ENCODE measurements around the gene ZFYVE21. TPM values are rescaled to one million over a fixed set of nuclear protein-coding genes. Genes with fewer than 3 reads are reported as not detected.

The ZFYVE21 gene
- total and polyA plus RNA-seq, 8 donors, result 13.7 to 32.6 (median 17.3) TPM

- Histone ChIP-seq H3K36me3 (peaks cover 0 to 8% (median 0%) of the 10 kb centered on the region in 3 donors), H3K27ac (no peak overlapping the region), H3K4me1 (peaks cover 0 to 10% (median 3%) of the 10 kb centered on the region in 3 donors), H3K4me3 (no peak overlapping the region), H3K27me3 (no peaks in the 10 kb centered on the region), H3K9me3 (no peaks in the 10 kb centered on the region)
- FAIRE-seq (no peak), DNase-seq (peak in 2 of 6 donors; percentile 15 to 55), ATAC-seq (no peak)
- intact Hi-C loops (cut with DNase I), result no loop called here
- TF ChIP-seq CTCF (IDR thresholded peaks at IDR 0.05), result no peak
- 90 to 94% methylated on average over 29 of the region's 29 CpGs for WGBS, 2 donors
These were observed 12.8 kb upstream of the ZFYVE21 start for GRCh38 chr14:103702497-103703432.

GRCh38 chr14:103703433-103704385 is 11.9 kb upstream of the ZFYVE21 start:
- H3K27ac ChIP-seq, result no peak overlapping the region
- no peak overlapping the region for H3K4me3 ChIP-seq
- no peaks in the 10 kb centered on the region for H3K9me3 ChIP-seq
- peaks cover 0 to under 1% (median 0%) of the 10 kb centered on the region in 3 donors for H3K4me1 ChIP-seq
- H3K27me3 ChIP-seq, result no peaks in the 10 kb centered on the region
- no peak for TF ChIP-seq CTCF (IDR thresholded peaks at IDR 0.05)
- WGBS, 2 donors, result 85 to 88% methylated on average over 24 of the region's 24 CpGs
- DNase-seq (peak in 1 of 6 donors; percentile 49), FAIRE-seq (no peak), ATAC-seq (no peak)
- intact Hi-C loops (cut with DNase I), result no loop called here
- peaks cover 0 to 8% (median 0%) of the 10 kb centered on the region in 3 donors for H3K36me3 ChIP-seq

GRCh38 chr14:103704708-103705107 is 10.9 kb upstream of the ZFYVE21 start:
- WGBS, 2 donors, result 83 to 87% methylated on average over 13 of the region's 13 CpGs
- Histone ChIP-seq H3K4me1 (no peaks in the 10 kb centered on the region), H3K27me3 (no peaks in the 10 kb centered on the region), H3K27ac (peak overlapping the region in 1 of 4 donors; percentile 54), H3K36me3 (peaks cover 0 to 8% (median 0%) of the 10 kb centered on the region in 3 donors), H3K4me3 (no peak overlapping the region), H3K9me3 (no peaks in the 10 kb centered on the region)
- intact Hi-C loops (cut with DNase I), result no loop called here
- FAIRE-seq (no peak), ATAC-seq (no peak), DNase-seq (peak in 1 of 6 donors; percentile 20)
- no peak for TF ChIP-seq CTCF (IDR thresholded peaks at IDR 0.05)

- TF ChIP-seq CTCF (IDR thresholded peaks at IDR 0.05), result no peak
- H3K4me1 ChIP-seq, result no peaks in the 10 kb centered on the region
- DNase-seq (peak in 2 of 6 donors; percentile 50 to 64), ATAC-seq (peak; percentile 23 to 59 (median 45)), FAIRE-seq (no peak)
- intact Hi-C loops (cut with DNase I), result no loop called here
- peaks cover 0 to 8% (median 0%) of the 10 kb centered on the region in 3 donors for H3K36me3 ChIP-seq
- no peaks in the 10 kb centered on the region for H3K27me3 ChIP-seq
- H3K27ac ChIP-seq, result peak overlapping the region in 1 of 4 donors; percentile 54
- WGBS, 2 donors, result 80 to 86% methylated on average over 15 of the region's 15 CpGs
- H3K9me3 ChIP-seq, result no peaks in the 10 kb centered on the region
- H3K4me3 ChIP-seq, result no peak overlapping the region
These were observed 10.5 kb upstream of the ZFYVE21 start for GRCh38 chr14:103705118-103705503.

Data from pancreas (tissue), 10 donors.